Measurements from ENCODE around the gene FHOD3. TPM values are rescaled to one million over a fixed set of nuclear protein-coding genes. Genes with fewer than 3 reads are reported as not detected.

FHOD3 gene
- total RNA-seq, 1 donor, result 3.0 TPM

- TF ChIP-seq CTCF (IDR thresholded peaks at IDR 0.05; ENCODE audit: insufficient read depth, low read length), result no peak
- DNase-seq (ENCODE audit: low read depth), result no peak
- no peak overlapping the region for H3K4me3 ChIP-seq (ENCODE audit: low read depth, low read length)
These were observed 326.2 kb downstream of the FHOD3 start for GRCh38 chr18:36623681-36624190.

GRCh38 chr18:36624451-36625167, 327.1 kb downstream of the FHOD3 start:
- no peak overlapping the region for H3K4me3 ChIP-seq (ENCODE audit: low read depth, low read length)
- no peak for TF ChIP-seq CTCF (IDR thresholded peaks at IDR 0.05; ENCODE audit: insufficient read depth, low read length)
- DNase-seq (ENCODE audit: low read depth), result no peak

DNA sequence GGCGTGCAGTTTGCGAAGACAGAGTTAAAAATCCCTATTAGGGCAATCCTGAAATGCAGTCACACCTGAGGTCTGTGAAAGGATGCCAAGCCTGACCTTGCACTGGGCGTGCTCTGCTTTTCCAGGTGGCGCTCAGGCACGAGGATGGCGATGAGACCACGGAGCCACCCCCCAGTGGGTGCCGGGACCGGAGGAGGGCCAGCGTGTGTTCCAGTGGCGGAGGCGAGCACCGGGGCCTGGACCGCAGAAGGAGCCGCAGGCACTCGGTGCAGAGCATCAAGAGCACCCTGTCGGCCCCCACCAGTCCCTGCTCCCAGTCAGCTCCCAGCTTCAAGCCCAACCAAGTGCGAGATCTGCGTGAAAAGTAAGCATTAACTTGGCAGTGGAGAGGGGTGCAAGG, 327.9 kb downstream of the FHOD3 start:
- no peak for TF ChIP-seq CTCF (IDR thresholded peaks at IDR 0.05; ENCODE audit: insufficient read depth, low read length)
- no peak overlapping the region for H3K4me3 ChIP-seq (ENCODE audit: low read depth, low read length)

DNA sequence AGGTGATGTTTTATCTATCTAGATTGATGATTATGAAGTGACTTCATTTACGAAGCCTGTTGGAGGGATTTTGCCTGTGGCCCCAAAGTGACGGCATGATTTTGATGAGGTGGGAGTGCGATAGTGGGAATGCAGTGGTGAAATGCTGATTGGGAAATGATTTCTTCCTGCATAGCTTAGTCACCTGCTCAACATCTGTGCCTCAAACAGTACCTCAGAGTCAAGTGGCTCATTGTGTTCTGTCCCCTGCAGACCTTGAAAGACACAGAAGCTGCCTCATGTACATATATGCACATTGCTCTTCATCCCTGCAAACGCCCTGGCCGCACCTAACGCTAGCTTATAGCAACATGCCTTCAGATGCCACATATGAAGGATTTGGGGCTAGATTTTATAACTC, 330.1 kb downstream of the FHOD3 start:
- no peak overlapping the region for H3K4me3 ChIP-seq (ENCODE audit: low read depth, low read length)
- no peak for DNase-seq (ENCODE audit: low read depth)

More for the DNA sequence above, 327.9 kb downstream of the FHOD3 start:
- DNase-seq (ENCODE audit: low read depth), result no peak

GRCh38 chr18:36628435-36629137, 331.1 kb downstream of the FHOD3 start:
- no peak for TF ChIP-seq CTCF (IDR thresholded peaks at IDR 0.05; ENCODE audit: insufficient read depth, low read length)
- DNase-seq (ENCODE audit: low read depth), result peak; percentile 59
- no peak overlapping the region for H3K4me3 ChIP-seq (ENCODE audit: low read depth, low read length)

More for the DNA sequence above, 330.1 kb downstream of the FHOD3 start:
- TF ChIP-seq CTCF (IDR thresholded peaks at IDR 0.05; ENCODE audit: insufficient read depth, low read length), result no peak

- DNase-seq (ENCODE audit: low read depth), result no peak
- H3K4me3 ChIP-seq (ENCODE audit: low read depth, low read length), result no peak overlapping the region
- no peak for TF ChIP-seq CTCF (IDR thresholded peaks at IDR 0.05; ENCODE audit: insufficient read depth, low read length)
These were observed 331.6 kb downstream of the FHOD3 start for GRCh38 chr18:36629138-36629530.
